ENCODE measurements around the gene RHOB. TPM values are rescaled to one million over a fixed set of nuclear protein-coding genes. Genes with fewer than 3 reads are reported as not detected.
"Not testable (repeated sequence)": the region's sequence is repeated elsewhere in the genome, so short reads cannot be mapped to it uniquely, and the experiment has no call there.

The RHOB gene
- total RNA-seq, 1 donor: 528 TPM

- DNase-seq (ENCODE audit: low read depth in 2 of 3, low spot score in 2 of 3): not testable (repeated sequence)
These were observed 11.4 kb upstream of the RHOB start for GRCh38 chr2:20435456-20435855.

- DNase-seq (ENCODE audit: low read depth in 2 of 3, low spot score in 2 of 3): no peak
These were observed 10.0 kb upstream of the RHOB start for GRCh38 chr2:20436716-20437470.

- DNase-seq (ENCODE audit: low read depth in 2 of 3, low spot score in 2 of 3): no peak
These were observed 8.3 kb upstream of the RHOB start for GRCh38 chr2:20438334-20439192.

- no peak for DNase-seq (ENCODE audit: low read depth in 2 of 3, low spot score in 2 of 3)
These were observed 7.7 kb upstream of the RHOB start for GRCh38 chr2:20439193-20439475.

GRCh38 chr2:20439503-20439902 is 7.4 kb upstream of the RHOB start:
- DNase-seq (ENCODE audit: low read depth in 2 of 3, low spot score in 2 of 3): peak in 2 of 3 donors; percentile 58 to 82

GRCh38 chr2:20440001-20440560 is 6.8 kb upstream of the RHOB start:
- DNase-seq (ENCODE audit: low read depth in 2 of 3, low spot score in 2 of 3): no peak

GRCh38 chr2:20443276-20443920 is 3.5 kb upstream of the RHOB start:
- peak in 2 of 3 donors; percentile 42 to 71 for DNase-seq (ENCODE audit: low read depth in 2 of 3, low spot score in 2 of 3)

- DNase-seq (ENCODE audit: low read depth in 2 of 3, low spot score in 2 of 3): no peak
These were observed 2.5 kb upstream of the RHOB start for GRCh38 chr2:20444101-20444992.

- no peak for DNase-seq (ENCODE audit: low read depth in 2 of 3, low spot score in 2 of 3)
These were observed 1.6 kb upstream of the RHOB start for GRCh38 chr2:20444993-20445910.

- no peak for DNase-seq (ENCODE audit: low read depth in 2 of 3, low spot score in 2 of 3)
These were observed 488 bp upstream of the RHOB start for GRCh38 chr2:20446255-20446916.

- peak in 2 of 3 donors; percentile 30 to 41 for DNase-seq (ENCODE audit: low read depth in 2 of 3, low spot score in 2 of 3)
These were observed 767 bp downstream of the RHOB start for GRCh38 chr2:20447437-20448245.

- DNase-seq (ENCODE audit: low read depth in 2 of 3, low spot score in 2 of 3): no peak
These were observed 1.5 kb downstream of the RHOB start for GRCh38 chr2:20448246-20448976.

- peak in 1 of 3 donors; percentile 6 for DNase-seq (ENCODE audit: low read depth in 2 of 3, low spot score in 2 of 3)
These were observed 2.1 kb downstream of the RHOB start for GRCh38 chr2:20448977-20449306.

- DNase-seq (ENCODE audit: low read depth in 2 of 3, low spot score in 2 of 3): no peak
These were observed 2.8 kb downstream of the RHOB start for GRCh38 chr2:20449501-20450200.

- DNase-seq (ENCODE audit: low read depth in 2 of 3, low spot score in 2 of 3): no peak
These were observed 3.5 kb downstream of the RHOB start for GRCh38 chr2:20450201-20450999.

- no peak for DNase-seq (ENCODE audit: low read depth in 2 of 3, low spot score in 2 of 3)
These were observed 4.1 kb downstream of the RHOB start for GRCh38 chr2:20451000-20451290.

Data from hematopoietic multipotent progenitor cell (in vitro differentiated cells).